Activated CD8-positive, alpha-beta memory T cell treated with anti-CD3 and anti-CD28 coated beads, Interleukin-2, amount 50 U/mL, for 1 hour (primary cell): Measurements from ENCODE around the gene FYB1.
"Not testable (repeated sequence)": the region's sequence is repeated elsewhere in the genome, so short reads cannot be mapped to it uniquely, and the experiment has no call there.

Experiments
- DNase-seq: peaks from one replicate; pipeline ENCODE4 v3.0.0-alpha.2; 2020; ENCODE audit errors: extremely low read depth

The FYB1 gene

DNA sequence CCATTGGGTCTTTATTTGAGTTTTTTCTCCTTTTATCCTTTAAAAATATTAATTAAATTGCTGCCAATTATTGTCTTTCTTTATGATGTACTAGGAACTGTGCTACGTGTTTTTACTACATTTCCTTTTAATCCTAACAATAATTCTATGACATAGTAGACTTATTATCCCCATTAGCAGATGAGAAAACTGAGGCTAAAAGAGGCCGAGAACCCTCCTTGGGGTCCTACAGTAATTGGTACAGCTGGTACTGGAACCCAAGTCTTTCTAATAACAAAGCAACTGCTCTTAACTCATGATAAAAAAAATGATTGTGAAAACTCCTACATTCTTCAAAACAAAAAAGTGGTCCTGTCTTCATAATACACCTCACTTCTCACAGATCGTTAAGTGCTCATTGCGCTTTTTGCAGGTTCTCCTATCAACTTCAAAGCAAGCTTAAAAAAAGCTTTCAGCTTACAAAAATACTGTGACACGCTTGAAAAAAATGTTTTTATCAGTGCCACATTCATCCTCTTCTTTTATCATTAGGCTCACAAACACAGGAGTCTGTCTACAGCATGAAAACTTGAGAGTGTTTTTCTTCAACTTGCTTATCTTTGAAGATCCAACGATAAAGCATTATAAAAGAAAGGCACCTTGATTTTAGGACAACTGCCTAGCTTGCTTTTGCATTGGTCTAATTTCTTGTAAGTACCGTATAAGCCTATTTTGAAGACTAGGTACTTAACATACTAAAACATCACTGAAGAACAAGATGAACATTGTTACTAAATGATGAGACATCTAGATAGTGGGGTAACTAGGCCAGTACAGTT lies 32.4 kb downstream of the FYB1 start:
- DNase-seq, result no peak

- no peak for DNase-seq
Measured at GRCh38 chr5:39186289-39186688, 33.1 kb downstream of the FYB1 start.

DNA sequence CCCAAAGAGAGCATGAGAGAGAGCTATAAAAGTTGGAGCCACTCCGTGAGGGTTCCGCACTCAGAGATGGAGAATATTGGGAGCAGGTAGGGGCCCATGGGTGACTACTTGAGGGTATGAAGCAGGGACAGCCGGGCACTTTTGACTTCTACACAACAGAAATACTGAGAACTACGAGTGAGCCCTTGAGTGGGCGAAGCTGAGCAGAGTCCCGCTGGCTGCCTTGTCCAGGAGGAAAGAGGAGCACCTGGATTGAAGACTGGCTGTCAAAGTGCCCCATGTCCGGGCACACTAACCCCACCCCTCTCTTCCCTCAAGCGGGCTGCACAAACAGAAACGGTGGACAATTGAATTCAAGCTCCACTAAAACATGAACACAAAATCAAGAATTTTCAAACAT lies 33.6 kb downstream of the FYB1 start:
- DNase-seq, result no peak

DNA sequence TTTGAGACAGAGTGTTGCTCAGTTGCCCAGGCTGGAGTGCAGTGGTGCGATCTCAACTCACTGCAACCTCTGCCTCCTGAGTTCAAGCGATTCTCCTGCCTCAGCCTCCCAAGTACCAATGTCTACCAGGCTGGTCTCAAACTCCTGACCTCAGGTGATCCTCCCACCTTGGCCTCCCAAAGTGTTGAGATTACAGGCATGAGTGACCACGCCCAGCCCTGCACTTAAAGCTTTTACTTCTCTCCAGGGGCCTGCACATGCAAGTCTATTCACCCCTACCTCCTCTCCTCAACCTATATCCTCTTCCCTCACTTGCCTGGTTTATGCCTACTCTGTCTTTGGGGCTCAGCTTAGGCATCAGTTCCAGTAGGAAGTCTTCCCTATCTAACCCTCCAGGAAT lies 39.8 kb downstream of the FYB1 start:
- not testable (repeated sequence) for DNase-seq

- DNase-seq, result no peak
Measured at GRCh38 chr5:39178861-39179260, 40.5 kb downstream of the FYB1 start.

DNA sequence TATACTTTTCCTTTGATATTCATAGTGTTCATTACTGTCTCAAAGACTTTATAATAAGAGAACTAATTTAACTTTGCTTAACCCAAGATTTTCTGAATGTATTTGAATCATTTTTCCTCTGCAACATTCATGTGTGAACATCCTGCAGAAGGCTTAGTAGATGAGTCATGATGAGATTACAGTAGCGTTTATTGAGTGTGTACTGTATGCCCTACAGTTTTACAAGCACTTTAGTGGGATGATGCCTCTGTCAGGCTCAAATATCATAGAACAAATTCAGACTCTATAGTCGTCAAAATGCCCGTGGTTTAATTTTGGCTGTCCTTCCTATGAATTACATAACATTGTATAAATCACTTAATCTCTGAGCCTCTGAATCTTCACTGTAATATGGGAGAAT lies 41.2 kb downstream of the FYB1 start:
- no peak for DNase-seq

DNA sequence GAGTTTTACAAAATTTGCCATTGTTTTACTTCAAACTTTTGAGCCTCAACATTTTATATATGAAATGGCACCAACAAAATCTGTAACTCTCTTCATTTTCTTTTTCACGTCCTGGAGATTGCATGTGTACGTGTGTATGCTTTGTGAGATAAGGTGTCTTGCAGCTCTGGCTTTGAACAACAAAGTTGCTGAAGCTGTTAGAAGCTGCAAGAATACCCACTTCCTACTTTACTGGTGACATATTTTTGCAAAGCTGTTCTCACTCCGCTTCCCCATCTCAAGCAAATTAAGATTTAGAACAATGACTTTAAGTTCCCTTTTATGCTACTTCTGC lies 41.8 kb downstream of the FYB1 start:
- no peak for DNase-seq

DNA sequence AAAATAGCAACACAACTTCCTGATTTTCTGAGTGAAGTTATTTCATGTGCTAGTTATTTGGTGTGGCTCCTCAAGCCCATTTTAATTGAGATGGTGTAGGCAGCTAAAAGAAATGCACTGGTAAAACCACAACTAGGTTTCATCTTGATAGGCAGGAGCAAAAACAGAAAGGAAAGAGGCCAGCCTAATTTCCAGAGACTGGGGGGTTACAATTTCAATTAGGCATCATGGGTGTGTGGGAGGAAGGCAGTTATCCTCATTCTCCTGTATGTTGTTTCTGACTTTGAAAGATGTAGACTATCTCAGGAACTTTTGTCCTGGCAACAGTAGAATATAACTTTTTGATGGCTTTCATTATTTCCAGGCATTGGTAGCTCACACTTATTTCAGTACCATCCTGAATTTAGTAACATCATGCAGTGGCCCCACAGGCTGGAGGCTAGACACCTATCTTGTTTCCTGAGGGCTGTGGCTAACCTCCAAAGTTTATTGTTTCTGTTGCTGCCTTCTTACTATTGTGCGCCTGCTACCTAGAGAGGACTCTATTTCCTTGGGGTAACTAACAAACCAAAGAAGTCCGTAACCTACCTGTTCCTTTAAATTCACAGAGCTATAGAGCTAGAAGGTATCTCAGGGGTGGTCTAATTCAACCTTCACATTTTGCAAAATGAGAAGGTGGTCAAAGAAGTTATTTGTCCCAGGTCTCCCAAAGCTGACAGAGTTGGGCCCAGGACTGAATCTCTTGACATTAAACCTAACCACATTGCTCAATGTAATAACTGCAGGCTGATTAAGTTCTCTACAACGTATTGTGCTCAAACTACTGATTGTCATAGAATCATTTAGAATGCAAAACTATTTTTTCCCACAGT lies 42.4 kb downstream of the FYB1 start:
- DNase-seq, result no peak

DNA sequence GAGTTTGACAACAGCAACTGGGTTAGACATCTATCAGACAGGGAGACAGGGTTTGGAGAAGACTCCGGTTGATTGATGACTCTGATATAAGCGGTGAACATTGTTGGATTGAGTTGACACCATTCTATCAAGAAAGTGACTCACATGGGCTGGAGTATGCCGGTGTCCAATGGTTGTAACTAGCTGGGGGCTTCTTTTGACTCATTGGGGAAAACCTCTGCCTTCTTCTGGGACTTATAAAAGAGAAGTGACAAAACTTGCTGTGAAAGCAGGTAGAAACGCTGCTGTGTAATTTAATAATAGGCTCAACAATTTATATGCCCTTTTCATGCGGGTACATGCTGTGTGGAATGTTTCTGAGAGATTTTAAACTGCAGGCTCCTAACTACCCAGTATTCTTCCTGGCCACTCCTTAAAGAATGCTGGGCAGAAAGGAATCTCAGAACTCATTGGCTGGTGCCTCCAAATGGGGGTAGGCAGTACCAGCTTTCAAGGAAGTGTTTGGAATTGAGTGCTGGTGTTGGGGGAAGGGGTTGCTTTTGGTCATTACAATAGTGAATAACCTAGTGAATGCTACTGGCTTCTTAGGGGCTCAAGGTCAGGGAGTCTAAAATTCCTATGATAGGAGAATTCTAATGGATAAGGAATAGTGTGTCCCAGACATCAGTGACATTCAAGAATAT lies 43.9 kb downstream of the FYB1 start:
- DNase-seq, result peak; percentile 39

DNA sequence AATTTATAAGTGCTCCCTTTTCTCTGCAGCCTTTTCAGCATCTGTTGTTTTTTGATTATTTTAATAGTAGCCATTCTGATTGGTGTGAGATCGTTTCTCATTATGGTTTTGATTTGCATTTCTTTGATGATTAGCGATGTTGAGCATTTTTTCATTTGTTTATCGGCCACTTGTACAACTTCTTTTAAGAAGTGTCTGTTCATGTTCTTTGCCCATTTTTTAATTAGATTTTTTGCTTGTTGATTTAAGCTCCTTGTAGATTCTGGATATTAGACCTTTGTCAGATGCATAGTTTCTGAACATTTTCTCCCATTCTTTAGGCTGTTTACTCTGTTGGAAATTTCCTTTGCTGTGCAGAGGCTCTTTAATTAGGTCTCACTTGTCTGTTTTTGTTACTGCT lies 46.3 kb downstream of the FYB1 start:
- DNase-seq, result no peak

DNA sequence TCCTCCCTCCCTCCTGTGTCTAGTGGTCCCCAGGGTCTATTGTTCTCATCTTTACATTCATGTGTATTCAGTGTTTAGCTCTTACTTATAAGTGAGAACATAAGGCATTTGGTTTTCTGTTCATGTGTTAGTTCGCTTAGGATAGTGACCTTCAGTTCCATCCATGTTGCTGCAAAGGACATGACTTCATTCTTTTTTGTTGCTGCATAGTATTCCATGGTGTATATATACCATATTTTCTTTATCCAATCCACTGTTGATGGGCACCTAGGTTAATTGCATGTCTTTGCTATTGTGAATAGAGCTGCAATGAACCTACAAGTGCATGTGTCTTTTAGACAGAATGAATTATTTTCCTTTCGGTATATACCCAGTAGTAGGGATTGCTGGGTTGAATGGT lies 46.8 kb downstream of the FYB1 start:
- DNase-seq, result no peak

GRCh38 chr5:39171647-39172046 lies 47.7 kb downstream of the FYB1 start:
- DNase-seq, result no peak

DNA sequence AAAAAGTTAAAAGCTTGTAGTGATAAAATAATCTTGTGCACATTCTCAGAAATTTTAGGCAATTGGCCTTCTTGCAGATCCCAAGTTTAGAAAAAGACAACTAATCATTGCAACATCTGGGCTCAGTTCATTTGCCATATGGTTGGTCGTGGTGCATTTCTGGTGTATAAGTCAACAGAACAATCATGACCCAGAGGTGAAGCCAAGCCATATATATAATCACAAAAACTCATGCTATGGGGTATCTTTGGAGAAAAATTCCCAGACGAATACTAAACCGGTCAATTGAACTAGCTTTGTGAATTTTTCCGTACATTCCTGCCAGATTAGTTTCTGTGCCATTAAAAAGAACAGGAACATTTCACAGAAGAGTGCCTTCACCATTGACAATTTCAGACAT lies 50.3 kb downstream of the FYB1 start:
- DNase-seq, result no peak

- no peak for DNase-seq
Measured at GRCh38 chr5:39167972-39168342, 51.4 kb downstream of the FYB1 start.

GRCh38 chr5:39167141-39167971 lies 52.0 kb downstream of the FYB1 start:
- DNase-seq, result no peak

- DNase-seq, result no peak
Measured at GRCh38 chr5:39164529-39165402, 54.6 kb downstream of the FYB1 start.

DNA sequence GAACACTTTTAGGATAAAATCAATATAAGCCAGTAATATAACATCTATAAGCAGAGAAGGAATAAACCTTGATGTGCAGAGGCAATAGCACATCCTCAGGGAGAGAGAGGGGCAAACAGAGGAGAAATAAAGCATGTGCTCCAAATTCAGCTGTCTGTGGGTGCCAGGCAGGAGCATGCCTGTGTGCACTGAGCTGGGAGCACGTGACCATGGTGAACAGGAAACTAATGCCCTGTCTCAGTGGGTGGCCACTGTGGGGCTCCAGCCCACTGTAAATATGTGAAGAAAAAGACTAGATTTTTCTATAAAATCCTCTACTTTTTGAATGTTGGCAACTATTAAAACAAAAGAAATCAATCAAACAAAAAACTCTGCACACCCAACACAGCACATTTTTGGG lies 55.3 kb downstream of the FYB1 start:
- no peak for DNase-seq

DNA sequence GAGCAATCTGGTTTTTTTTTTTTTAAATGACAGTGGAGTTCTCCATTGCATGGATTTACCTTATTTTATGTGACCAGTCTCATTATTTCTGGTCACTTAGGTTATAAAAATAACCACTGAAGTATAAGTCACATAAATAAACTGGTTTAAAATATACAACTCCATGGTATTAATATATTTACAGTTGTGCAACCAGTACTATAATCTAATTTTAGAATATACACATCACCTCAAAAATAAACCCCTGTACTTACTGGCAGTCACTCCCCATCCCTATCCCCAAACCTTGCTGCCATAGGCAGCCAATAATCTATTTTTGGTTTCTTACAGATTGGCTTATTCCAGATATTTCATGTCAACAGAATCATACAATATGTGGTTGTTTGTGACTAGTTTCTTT lies 57.8 kb downstream of the FYB1 start:
- no peak for DNase-seq

DNA sequence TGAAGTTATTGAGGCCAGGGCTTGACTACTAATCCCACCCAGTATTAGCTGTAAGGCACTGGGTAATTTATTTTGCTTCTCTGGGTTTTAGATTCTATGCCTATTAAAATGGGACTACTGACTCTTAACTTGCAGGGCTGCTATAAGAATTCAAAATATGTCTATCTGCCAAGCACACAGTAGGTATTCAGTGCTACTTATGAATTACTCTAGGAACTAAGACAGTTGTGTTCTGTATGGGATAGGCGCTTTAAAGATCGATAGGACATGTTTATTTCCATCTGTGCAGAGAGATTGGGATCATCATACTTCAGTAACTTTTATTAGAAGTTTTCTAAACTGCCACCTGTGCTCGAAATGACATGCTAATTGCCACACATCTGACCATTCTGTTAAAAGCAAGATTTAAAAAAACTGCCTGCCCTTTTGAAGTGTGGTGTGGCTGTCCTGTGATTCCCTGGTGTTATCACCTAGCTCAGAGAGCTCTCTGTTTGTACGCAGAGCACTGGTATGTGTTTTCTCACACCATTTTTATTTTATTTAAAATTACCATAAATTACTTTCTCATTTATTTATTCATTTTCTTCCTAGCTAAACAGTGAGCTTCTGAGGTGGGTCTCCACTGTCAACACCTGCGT lies 58.7 kb downstream of the FYB1 start:
- DNase-seq, result no peak

DNA sequence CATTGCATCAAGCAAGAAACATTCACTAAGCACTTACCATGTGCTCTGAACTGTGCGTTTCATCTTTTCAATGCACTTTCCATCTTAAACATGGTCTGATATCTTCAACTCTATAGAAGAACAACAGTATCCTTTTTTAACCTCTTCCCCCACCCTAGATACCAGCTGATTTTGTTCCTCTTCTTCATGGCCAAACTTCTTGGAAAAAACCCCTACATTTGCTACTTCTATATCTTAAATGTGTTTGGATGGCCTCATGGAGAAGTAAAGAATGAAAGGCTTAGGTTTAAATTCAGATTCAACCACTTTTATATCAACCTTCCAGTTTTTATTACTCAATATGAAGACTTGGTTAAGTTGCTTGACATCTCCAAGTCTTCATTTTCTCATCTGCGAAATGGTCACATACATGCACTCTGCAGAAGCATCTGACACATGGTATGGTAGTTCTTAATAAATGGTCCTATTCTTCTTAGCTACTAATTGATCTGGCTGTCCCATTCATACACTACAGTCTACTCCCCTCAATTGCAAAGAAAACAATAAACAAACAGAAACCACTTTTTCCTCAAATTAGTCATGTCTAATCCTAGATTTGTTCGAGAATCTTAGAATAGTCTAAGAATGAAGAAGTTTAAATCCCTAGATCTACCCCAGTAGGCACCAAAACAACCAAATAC lies 59.4 kb downstream of the FYB1 start:
- DNase-seq, result no peak
